ENCODE measurements around the gene PROSER1.

- TF ChIP-seq NFXL1 (IDR thresholded peaks at IDR 0.05; ENCODE audit: borderline replicate concordance) (no peak), YY1 (IDR thresholded peaks at IDR 0.05; ENCODE audit: low read depth, low read length) (no peak), CTCF (IDR thresholded peaks at IDR 0.05 in 2 of 3, conservative IDR thresholded peaks at IDR 0.05 in 1 of 3; ENCODE audit: control insufficient read depth in 2 of 3, extremely low read depth in 1 of 3, insufficient read depth in 1 of 3, low read depth in 3 of 3, low read length in 3 of 3) (peak; percentile 61 to 66 (median 65)), REST (IDR thresholded peaks at IDR 0.05; ENCODE audit: low read depth, low read length) (no peak), POLR2AphosphoS5 (IDR thresholded peaks at IDR 0.05; ENCODE audit: low read length) (no peak), DPF2 (IDR thresholded peaks at IDR 0.05) (no peak), POU2F2 (IDR thresholded peaks at IDR 0.05; ENCODE audit: borderline replicate concordance, low read depth, low read length) (no peak), HDGF (IDR thresholded peaks at IDR 0.05) (no peak), ZNF24 (IDR thresholded peaks at IDR 0.05) (no peak), RFX5 (IDR thresholded peaks at IDR 0.05; ENCODE audit: low read depth, low read length) (no peak)
- TF ChIP-seq, protein P1, sequence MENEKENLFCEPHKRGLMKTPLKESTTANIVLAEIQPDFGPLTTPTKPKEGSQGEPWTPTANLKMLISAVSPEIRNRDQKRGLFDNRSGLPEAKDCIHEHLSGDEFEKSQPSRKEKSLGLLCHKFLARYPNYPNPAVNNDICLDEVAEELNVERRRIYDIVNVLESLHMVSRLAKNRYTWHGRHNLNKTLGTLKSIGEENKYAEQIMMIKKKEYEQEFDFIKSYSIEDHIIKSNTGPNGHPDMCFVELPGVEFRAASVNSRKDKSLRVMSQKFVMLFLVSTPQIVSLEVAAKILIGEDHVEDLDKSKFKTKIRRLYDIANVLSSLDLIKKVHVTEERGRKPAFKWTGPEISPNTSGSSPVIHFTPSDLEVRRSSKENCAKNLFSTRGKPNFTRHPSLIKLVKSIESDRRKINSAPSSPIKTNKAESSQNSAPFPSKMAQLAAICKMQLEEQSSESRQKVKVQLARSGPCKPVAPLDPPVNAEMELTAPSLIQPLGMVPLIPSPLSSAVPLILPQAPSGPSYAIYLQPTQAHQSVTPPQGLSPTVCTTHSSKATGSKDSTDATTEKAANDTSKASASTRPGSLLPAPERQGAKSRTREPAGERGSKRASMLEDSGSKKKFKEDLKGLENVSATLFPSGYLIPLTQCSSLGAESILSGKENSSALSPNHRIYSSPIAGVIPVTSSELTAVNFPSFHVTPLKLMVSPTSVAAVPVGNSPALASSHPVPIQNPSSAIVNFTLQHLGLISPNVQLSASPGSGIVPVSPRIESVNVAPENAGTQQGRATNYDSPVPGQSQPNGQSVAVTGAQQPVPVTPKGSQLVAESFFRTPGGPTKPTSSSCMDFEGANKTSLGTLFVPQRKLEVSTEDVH (IDR thresholded peaks at IDR 0.05; ENCODE audit: low read depth, partially characterized antibody): no peak
- TF ChIP-seq, protein P2, sequence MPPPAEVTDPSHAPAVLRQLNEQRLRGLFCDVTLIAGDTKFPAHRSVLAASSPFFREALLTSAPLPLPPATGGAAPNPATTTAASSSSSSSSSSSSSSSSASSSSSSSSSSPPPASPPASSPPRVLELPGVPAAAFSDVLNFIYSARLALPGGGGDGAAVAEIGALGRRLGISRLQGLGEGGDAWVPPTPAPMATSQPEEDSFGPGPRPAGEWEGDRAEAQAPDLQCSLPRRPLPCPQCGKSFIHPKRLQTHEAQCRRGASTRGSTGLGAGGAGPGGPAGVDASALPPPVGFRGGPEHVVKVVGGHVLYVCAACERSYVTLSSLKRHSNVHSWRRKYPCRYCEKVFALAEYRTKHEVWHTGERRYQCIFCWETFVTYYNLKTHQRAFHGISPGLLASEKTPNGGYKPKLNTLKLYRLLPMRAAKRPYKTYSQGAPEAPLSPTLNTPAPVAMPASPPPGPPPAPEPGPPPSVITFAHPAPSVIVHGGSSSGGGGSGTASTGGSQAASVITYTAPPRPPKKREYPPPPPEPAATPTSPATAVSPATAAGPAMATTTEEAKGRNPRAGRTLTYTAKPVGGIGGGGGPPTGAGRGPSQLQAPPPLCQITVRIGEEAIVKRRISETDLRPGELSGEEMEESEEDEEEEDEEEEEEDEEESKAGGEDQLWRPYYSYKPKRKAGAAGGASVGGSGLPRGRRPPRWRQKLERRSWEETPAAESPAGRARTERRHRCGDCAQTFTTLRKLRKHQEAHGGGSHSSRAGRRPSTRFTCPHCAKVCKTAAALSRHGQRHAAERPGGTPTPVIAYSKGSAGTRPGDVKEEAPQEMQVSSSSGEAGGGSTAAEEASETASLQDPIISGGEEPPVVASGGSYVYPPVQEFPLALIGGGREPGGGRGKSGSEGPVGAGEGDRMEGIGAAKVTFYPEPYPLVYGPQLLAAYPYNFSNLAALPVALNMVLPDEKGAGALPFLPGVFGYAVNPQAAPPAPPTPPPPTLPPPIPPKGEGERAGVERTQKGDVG (CRISPR knock-in tag; IDR thresholded peaks at IDR 0.05): no peak
- TF ChIP-seq, protein P3, sequence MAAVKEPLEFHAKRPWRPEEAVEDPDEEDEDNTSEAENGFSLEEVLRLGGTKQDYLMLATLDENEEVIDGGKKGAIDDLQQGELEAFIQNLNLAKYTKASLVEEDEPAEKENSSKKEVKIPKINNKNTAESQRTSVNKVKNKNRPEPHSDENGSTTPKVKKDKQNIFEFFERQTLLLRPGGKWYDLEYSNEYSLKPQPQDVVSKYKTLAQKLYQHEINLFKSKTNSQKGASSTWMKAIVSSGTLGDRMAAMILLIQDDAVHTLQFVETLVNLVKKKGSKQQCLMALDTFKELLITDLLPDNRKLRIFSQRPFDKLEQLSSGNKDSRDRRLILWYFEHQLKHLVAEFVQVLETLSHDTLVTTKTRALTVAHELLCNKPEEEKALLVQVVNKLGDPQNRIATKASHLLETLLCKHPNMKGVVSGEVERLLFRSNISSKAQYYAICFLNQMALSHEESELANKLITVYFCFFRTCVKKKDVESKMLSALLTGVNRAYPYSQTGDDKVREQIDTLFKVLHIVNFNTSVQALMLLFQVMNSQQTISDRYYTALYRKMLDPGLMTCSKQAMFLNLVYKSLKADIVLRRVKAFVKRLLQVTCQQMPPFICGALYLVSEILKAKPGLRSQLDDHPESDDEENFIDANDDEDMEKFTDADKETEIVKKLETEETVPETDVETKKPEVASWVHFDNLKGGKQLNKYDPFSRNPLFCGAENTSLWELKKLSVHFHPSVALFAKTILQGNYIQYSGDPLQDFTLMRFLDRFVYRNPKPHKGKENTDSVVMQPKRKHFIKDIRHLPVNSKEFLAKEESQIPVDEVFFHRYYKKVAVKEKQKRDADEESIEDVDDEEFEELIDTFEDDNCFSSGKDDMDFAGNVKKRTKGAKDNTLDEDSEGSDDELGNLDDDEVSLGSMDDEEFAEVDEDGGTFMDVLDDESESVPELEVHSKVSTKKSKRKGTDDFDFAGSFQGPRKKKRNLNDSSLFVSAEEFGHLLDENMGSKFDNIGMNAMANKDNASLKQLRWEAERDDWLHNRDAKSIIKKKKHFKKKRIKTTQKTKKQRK (IDR thresholded peaks at IDR 0.05; ENCODE audit: low read depth, low read length): no peak
Observed at GRCh38 chr13:39016787-39017186, 21.1 kb downstream of the PROSER1 start.

Measured in GM12878 (cell line).